ENCODE measurements around the gene SOBP.

DNA sequence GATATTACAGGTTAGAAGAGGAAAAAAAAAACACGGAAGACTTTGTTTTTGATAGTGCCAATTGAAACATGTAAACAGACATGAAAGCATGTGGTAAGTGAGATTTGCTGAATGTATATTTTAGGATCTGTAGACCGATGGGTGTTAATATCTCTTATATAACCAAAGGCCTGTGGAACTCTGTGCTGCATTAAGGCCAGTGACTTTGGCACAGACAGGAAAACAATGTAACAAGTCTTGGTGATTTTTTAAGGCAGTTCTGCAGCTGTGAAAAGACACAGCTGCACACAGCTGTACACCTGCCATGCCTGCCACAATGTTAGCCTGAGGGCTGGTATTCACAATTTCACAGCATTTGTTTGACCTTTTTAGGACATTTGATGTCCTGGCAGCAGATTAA, 6.1 kb downstream of the SOBP start:
- TF ChIP-seq, protein P1, sequence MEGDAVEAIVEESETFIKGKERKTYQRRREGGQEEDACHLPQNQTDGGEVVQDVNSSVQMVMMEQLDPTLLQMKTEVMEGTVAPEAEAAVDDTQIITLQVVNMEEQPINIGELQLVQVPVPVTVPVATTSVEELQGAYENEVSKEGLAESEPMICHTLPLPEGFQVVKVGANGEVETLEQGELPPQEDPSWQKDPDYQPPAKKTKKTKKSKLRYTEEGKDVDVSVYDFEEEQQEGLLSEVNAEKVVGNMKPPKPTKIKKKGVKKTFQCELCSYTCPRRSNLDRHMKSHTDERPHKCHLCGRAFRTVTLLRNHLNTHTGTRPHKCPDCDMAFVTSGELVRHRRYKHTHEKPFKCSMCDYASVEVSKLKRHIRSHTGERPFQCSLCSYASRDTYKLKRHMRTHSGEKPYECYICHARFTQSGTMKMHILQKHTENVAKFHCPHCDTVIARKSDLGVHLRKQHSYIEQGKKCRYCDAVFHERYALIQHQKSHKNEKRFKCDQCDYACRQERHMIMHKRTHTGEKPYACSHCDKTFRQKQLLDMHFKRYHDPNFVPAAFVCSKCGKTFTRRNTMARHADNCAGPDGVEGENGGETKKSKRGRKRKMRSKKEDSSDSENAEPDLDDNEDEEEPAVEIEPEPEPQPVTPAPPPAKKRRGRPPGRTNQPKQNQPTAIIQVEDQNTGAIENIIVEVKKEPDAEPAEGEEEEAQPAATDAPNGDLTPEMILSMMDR (IDR thresholded peaks at IDR 0.05; ENCODE audit: low read depth, low read length) = no peak
- no peak for TF ChIP-seq EZH2phosphoT487 (IDR thresholded peaks at IDR 0.05; ENCODE audit: low read depth)
